ENCODE data around the gene PRKCB. TPM values are rescaled to one million over a fixed set of nuclear protein-coding genes. Genes with fewer than 3 reads are reported as not detected.

Gene PRKCB
- total RNA-seq, 2 donors from 2014 or later, result 2.9 to 28.6 TPM

DNA sequence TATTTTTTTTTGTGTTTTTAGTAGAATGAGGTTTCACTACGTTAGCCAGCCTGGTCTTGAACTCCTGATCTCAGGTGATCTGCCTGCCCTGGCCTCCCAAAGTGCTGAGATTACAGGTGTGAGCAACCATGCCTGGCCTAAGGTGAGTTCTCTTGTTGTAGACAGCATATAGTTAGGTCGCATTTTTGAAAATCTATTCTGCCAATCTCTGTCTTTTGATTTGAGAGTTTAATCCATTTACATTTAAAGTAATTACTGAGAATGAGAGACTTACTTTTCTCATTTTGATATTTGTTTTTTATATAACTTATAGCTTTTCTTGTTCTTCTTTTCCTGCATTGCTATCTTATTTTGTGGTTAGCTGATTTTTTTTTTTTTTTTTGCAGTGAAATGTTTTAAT is 6.3 kb upstream of the PRKCB start:
- H3K4me1 ChIP-seq (replicated peaks), result no peaks in the 10 kb centered on the region
- H3K4me3 ChIP-seq, result no peak overlapping the region
- no peak for TF ChIP-seq POLR2AphosphoS5 (IDR thresholded peaks at IDR 0.05)
- TF ChIP-seq, protein P1, sequence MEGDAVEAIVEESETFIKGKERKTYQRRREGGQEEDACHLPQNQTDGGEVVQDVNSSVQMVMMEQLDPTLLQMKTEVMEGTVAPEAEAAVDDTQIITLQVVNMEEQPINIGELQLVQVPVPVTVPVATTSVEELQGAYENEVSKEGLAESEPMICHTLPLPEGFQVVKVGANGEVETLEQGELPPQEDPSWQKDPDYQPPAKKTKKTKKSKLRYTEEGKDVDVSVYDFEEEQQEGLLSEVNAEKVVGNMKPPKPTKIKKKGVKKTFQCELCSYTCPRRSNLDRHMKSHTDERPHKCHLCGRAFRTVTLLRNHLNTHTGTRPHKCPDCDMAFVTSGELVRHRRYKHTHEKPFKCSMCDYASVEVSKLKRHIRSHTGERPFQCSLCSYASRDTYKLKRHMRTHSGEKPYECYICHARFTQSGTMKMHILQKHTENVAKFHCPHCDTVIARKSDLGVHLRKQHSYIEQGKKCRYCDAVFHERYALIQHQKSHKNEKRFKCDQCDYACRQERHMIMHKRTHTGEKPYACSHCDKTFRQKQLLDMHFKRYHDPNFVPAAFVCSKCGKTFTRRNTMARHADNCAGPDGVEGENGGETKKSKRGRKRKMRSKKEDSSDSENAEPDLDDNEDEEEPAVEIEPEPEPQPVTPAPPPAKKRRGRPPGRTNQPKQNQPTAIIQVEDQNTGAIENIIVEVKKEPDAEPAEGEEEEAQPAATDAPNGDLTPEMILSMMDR (IDR thresholded peaks at IDR 0.05), result no peak
- no peak for TF ChIP-seq POLR2A (IDR thresholded peaks at IDR 0.05)
- DNase-seq (ENCODE audit: low spot score), result no peak
- H3K27ac ChIP-seq, result no peak overlapping the region
- 78% methylated on average over 2 of the region's 2 CpGs for WGBS
- no peaks in the 10 kb centered on the region for H3K9me3 ChIP-seq
- intact Hi-C loops (cut with DNase I), result no loop called here
- no peaks in the 10 kb centered on the region for H3K27me3 ChIP-seq (replicated peaks; ENCODE audit: insufficient read depth)
- H3K36me3 ChIP-seq, result no peaks in the 10 kb centered on the region

DNA sequence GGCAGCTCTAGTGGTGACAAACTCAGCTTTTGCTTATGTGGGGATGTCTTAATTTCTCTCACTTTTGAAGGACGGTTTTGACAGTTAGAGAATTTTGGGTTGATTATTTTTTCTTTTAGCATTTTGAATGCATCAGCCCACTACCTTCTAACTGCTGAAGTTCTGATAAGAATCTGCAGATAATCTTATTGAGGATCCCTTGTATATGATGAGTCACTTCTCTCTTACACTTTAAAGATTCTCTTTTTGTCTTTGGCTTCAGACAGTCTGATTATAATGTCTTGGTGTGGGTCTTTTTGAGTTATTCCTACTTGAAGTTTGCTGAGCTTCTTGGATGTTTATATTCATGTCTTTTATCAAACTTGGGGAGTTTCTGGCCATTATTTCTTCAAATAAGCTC is 5.5 kb upstream of the PRKCB start:
- no peaks in the 10 kb centered on the region for H3K36me3 ChIP-seq
- no peak for DNase-seq (ENCODE audit: low spot score)
- TF ChIP-seq POLR2AphosphoS5 (IDR thresholded peaks at IDR 0.05) (no peak), POLR2A (IDR thresholded peaks at IDR 0.05) (no peak)
- TF ChIP-seq, protein P1 (IDR thresholded peaks at IDR 0.05), result no peak
- no peak overlapping the region for H3K4me3 ChIP-seq
- no peaks in the 10 kb centered on the region for H3K9me3 ChIP-seq
- intact Hi-C loops (cut with DNase I), result no loop called here
- H3K27ac ChIP-seq, result no peak overlapping the region
- no peaks in the 10 kb centered on the region for H3K27me3 ChIP-seq (replicated peaks; ENCODE audit: insufficient read depth)
- 0% methylated on average over 1 of the region's 1 CpG for WGBS
- no peaks in the 10 kb centered on the region for H3K4me1 ChIP-seq (replicated peaks)

DNA sequence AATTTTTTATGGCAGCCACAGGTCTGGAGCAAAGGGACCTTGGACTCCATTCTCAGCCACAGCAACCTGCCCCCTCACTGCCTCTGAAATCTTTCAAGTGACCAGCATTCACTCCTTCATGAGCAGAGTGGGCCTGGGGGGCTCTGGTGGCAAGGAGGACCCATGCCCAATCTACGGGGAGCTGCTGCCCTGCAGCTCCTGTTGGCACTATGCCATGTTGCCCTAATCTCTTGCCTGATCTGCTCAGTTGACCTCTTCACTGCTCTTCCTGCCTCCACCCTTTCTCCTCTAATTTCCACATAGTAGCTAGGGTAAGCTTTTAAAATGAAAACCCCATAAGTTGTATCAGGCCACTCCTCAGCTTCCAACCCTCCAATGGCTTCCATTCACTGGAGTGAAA is 2.9 kb upstream of the PRKCB start:
- H3K9me3 ChIP-seq, result no peaks in the 10 kb centered on the region
- no peaks in the 10 kb centered on the region for H3K4me1 ChIP-seq (replicated peaks)
- H3K36me3 ChIP-seq, result no peaks in the 10 kb centered on the region
- TF ChIP-seq POLR2A (IDR thresholded peaks at IDR 0.05), result no peak
- no peak for TF ChIP-seq POLR2AphosphoS5 (IDR thresholded peaks at IDR 0.05)
- H3K4me3 ChIP-seq, result no peak overlapping the region
- no peak overlapping the region for H3K27ac ChIP-seq
- peaks cover 5% of the 10 kb centered on the region for H3K27me3 ChIP-seq (replicated peaks; ENCODE audit: insufficient read depth)
- WGBS, result 78% methylated on average over 1 of the region's 1 CpG
- intact Hi-C loops (cut with DNase I), result no loop called here
- no peak for DNase-seq (ENCODE audit: low spot score)

DNA sequence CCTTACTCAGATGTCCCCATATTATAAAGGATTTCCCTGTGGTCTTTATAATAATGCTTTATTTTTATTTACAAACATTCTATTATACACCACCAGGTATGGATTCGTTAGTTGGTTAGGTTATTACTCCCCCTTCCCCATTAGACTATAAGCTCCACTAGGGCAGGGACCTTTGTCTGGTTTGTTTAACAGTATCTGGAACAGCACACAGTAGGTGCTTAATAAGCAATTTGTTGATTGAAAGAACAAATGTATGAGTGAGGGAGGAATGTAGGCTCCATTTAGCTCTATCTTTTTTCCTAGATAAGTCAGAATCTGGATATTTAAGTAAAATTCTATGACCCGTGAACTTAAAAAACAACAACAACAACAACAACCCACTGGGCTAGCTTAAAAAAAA is 2.3 kb upstream of the PRKCB start:
- H3K4me3 ChIP-seq, result no peak overlapping the region
- DNase-seq (ENCODE audit: low spot score), result no peak
- no peaks in the 10 kb centered on the region for H3K4me1 ChIP-seq (replicated peaks)
- no peaks in the 10 kb centered on the region for H3K36me3 ChIP-seq
- no peak overlapping the region for H3K27ac ChIP-seq
- H3K9me3 ChIP-seq, result no peaks in the 10 kb centered on the region
- TF ChIP-seq POLR2A (IDR thresholded peaks at IDR 0.05) (no peak), POLR2AphosphoS5 (IDR thresholded peaks at IDR 0.05) (no peak)
- TF ChIP-seq, protein P1 (IDR thresholded peaks at IDR 0.05), result no peak
- peaks cover 5% of the 10 kb centered on the region for H3K27me3 ChIP-seq (replicated peaks; ENCODE audit: insufficient read depth)
- intact Hi-C loops (cut with DNase I), result no loop called here
- 93% methylated on average over 2 of the region's 2 CpGs for WGBS

DNA sequence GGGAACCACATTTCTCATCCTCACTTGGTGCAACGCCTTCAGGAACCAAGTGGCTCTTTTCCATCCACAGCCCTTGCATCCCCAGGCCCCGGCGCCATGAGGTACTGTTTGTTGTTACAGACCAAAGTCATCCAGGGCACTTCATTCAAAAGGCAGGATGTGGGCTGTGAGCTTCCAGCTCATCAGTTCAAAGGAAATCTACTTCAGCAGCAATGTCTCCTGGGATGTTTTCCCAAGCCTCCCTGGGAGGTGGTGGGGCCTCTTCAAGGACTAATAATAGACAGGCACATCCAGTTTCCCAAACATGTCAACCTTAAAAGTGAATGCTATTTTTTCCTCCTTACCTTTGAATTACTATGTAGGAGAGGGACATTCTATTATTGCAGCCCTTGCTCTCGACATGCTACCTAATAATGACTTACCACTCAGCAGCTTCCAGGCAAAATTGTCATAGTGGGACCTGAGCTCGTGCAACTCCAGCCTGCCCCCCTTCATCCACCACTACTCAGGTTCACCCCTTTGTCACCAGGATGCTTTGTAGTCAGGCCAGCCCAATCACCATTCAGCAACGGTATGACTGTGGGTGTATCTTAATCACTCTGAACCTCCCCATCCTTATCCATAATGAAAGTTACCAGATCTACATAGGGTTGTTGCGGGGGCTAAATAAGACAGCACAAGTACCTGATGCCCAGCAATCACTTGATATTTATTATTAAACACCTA is 1.7 kb upstream of the PRKCB start:
- no peak overlapping the region for H3K27ac ChIP-seq
- H3K4me1 ChIP-seq (replicated peaks), result no peaks in the 10 kb centered on the region
- no peaks in the 10 kb centered on the region for H3K9me3 ChIP-seq
- 82% methylated on average over 7 of the region's 7 CpGs for WGBS
- TF ChIP-seq POLR2AphosphoS5 (IDR thresholded peaks at IDR 0.05) (no peak), POLR2A (IDR thresholded peaks at IDR 0.05) (no peak)
- TF ChIP-seq, protein P1 (IDR thresholded peaks at IDR 0.05), result no peak
- intact Hi-C loops (cut with DNase I), result no loop called here
- no peaks in the 10 kb centered on the region for H3K36me3 ChIP-seq
- H3K4me3 ChIP-seq, result no peak overlapping the region
- no peak for DNase-seq (ENCODE audit: low spot score)
- H3K27me3 ChIP-seq (replicated peaks; ENCODE audit: insufficient read depth), result peaks cover 5% of the 10 kb centered on the region
